Panc1 (cell line): ENCODE data around the gene CKLF. TPM values are rescaled to one million over a fixed set of nuclear protein-coding genes. Genes with fewer than 3 reads are reported as not detected.

ENCODE experiments used
- ATAC-seq: fragments of 200-7000 bp; cut with Tn5 transposase; 2 replicates; pipeline ENCODE4 v1.9.1; 2020; ENCODE audit warnings: mild to moderate bottlenecking, moderate library complexity
- BruUV-seq: library from RNA; stranded (reverse); fragments of 400-500 nt; replicated peaks from 2 replicates; lab custom pipeline; 2021; lab: Mats Ljungman, UMichigan
- CTCF ChIA-PET: fragments of 300-600 bp; sonication (Branson Sonifier 250); formaldehyde crosslinking; loops from one replicate; lab custom pipeline; 2022; ENCODE audit warnings: antibody characterized with exemption; lab: Charles Lee
- POLR2A ChIA-PET: fragments of 300-600 bp; sonication (Branson Sonifier 250); formaldehyde crosslinking; loops from one replicate; lab custom pipeline; 2022; ENCODE audit warnings: antibody characterized with exemption; lab: Charles Lee
- DNase-seq: peaks from one replicate; pipeline ENCODE4 v3.0.0-alpha.2; 2010; ENCODE audit warnings: low read depth, low spot score
- H3K27ac ChIP-seq: 2 replicates; pipeline ENCODE4 v1.5.1; 2011; ENCODE audit warnings: mild to moderate bottlenecking, low read length, inconsistent platforms
- H3K27me3 ChIP-seq: fragments of 200-500 bp; sonication (Bioruptor generic); 2 replicates; pipeline ENCODE4 v1.6.0; 2014; ENCODE audit warnings: low read length, inconsistent platforms; ENCODE audit not compliant: control insufficient read depth, insufficient read depth
- H3K36me3 ChIP-seq: fragments of 200-500 bp; sonication (Bioruptor generic); 2 replicates; pipeline ENCODE4 v1.5.1; 2014; ENCODE audit warnings: inconsistent platforms, mild to moderate bottlenecking, low read length, moderate library complexity; ENCODE audit not compliant: control insufficient read depth, insufficient read depth
- H3K4me1 ChIP-seq: 2 replicates; pipeline ENCODE4 v1.5.1; 2011; ENCODE audit warnings: inconsistent platforms, mild to moderate bottlenecking, low read length, moderate library complexity; ENCODE audit not compliant: control insufficient read depth, insufficient read depth
- H3K4me3 ChIP-seq, 2 experiments: 2 replicates each; pipeline ENCODE4 v1.5.1; 2011 to 2012; ENCODE audit warnings: low read depth in 2 of 2, low read length in 2 of 2, mild to moderate bottlenecking in 2 of 2, inconsistent platforms in 1 of 2, moderate library complexity in 1 of 2
- H3K9me3 ChIP-seq: fragments of 200-500 bp; sonication (Bioruptor generic); 2 replicates; pipeline ENCODE4 v1.5.1; 2014; ENCODE audit warnings: low read depth, mild to moderate bottlenecking, inconsistent platforms, low read length, moderate library complexity; ENCODE audit not compliant: control insufficient read depth, insufficient read depth
- POLR2AphosphoS5 ChIP-seq: IDR thresholded peaks from 2 replicates; pipeline ENCODE4 v1.6.1; 2012; ENCODE audit warnings: mild to moderate bottlenecking, low read depth, low read length, moderate library complexity
- SIN3A ChIP-seq: IDR thresholded peaks from 2 replicates; pipeline ENCODE4 v1.6.1; 2012; ENCODE audit warnings: low read depth, mild to moderate bottlenecking, low read length, moderate library complexity, borderline replicate concordance; ENCODE audit not compliant: insufficient read depth
- TCF7L2 ChIP-seq: IDR thresholded peaks from 2 replicates; pipeline ENCODE4 v1.6.1; 2011; ENCODE audit warnings: mild to moderate bottlenecking, low read depth, low read length, inconsistent platforms
- in situ Hi-C: cut with HindIII; loops from 2 replicates; pipeline ENCODE4 v1.10.0; 2016; ENCODE audit warnings: low sequenced_read_pairs, low pct_unique_long_range_greater_than_20kb
- intact Hi-C: fragments of 100-400 bp; cut with micrococcal nuclease; formaldehyde crosslinking; loops from one replicate; pipeline ENCODE4 v1.10.0; 2022; ENCODE audit not compliant: unreplicated experiment
- total RNA-seq: library from RNA; stranded (reverse); gene quantifications from one replicate; pipeline ENCODE4 v1.2.1, GENCODE V29; 2021; ENCODE audit not compliant: unreplicated experiment
- TF ChIP-seq, protein P1 (sequence below), 2 experiments: IDR thresholded peaks; 2 replicates each; pipeline ENCODE4 v1.6.1; 2011 to 2012; ENCODE audit warnings: low read depth in 2 of 2, control low read depth in 1 of 2, low read length in 1 of 2, mild to moderate bottlenecking in 1 of 2, moderate library complexity in 1 of 2; ENCODE audit not compliant: insufficient read depth in 1 of 2
- TF ChIP-seq, protein P2 (sequence below): fragments of 450-650 bp; IDR thresholded peaks from 2 replicates; pipeline ENCODE4 v1.5.1; 2017; ENCODE audit warnings: mild to moderate bottlenecking

The CKLF gene
- total RNA-seq, 1 experiment from 2014 or later: 88.1 TPM

DNA sequence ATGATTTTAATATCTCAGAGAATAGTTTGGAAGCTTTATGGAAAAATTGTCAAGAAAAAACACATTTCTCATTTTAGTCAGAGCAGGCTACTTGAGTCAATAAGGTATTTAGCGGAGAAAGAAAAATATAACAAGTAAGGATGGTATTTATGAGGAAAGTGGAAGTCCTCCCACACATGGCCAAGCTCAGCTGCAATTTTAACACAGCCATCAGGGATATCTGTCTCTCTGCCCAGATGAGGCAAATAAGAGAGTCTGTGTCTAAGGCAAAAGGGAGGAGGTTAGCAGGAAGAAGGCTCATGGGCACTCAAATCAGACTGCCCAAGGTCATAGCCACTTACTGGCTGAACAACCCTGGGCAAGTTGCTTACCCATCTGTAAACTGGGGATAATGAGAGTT, 21.7 kb downstream of the CKLF start:
- no peaks in the 10 kb centered on the region for H3K36me3 ChIP-seq
- ChIA-PET CTCF (no interaction called here), POLR2A (no interaction called here)
- no peaks in the 10 kb centered on the region for H3K27me3 ChIP-seq
- DNase-seq: no peak
- intact Hi-C loops: no loop called here
- BruUV-seq: no TSS peak
- no peak overlapping the region for H3K27ac ChIP-seq
- in situ Hi-C loops: no loop called here
- TF ChIP-seq SIN3A (no peak), TCF7L2 (no peak), POLR2AphosphoS5 (no peak)
- TF ChIP-seq, protein P1, sequence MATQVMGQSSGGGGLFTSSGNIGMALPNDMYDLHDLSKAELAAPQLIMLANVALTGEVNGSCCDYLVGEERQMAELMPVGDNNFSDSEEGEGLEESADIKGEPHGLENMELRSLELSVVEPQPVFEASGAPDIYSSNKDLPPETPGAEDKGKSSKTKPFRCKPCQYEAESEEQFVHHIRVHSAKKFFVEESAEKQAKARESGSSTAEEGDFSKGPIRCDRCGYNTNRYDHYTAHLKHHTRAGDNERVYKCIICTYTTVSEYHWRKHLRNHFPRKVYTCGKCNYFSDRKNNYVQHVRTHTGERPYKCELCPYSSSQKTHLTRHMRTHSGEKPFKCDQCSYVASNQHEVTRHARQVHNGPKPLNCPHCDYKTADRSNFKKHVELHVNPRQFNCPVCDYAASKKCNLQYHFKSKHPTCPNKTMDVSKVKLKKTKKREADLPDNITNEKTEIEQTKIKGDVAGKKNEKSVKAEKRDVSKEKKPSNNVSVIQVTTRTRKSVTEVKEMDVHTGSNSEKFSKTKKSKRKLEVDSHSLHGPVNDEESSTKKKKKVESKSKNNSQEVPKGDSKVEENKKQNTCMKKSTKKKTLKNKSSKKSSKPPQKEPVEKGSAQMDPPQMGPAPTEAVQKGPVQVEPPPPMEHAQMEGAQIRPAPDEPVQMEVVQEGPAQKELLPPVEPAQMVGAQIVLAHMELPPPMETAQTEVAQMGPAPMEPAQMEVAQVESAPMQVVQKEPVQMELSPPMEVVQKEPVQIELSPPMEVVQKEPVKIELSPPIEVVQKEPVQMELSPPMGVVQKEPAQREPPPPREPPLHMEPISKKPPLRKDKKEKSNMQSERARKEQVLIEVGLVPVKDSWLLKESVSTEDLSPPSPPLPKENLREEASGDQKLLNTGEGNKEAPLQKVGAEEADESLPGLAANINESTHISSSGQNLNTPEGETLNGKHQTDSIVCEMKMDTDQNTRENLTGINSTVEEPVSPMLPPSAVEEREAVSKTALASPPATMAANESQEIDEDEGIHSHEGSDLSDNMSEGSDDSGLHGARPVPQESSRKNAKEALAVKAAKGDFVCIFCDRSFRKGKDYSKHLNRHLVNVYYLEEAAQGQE (IDR thresholded peaks at IDR 0.05; ENCODE audit: insufficient read depth in 1 of 2, low read depth in 2 of 2, low read length in 1 of 2): no peak
- TF ChIP-seq, protein P2, sequence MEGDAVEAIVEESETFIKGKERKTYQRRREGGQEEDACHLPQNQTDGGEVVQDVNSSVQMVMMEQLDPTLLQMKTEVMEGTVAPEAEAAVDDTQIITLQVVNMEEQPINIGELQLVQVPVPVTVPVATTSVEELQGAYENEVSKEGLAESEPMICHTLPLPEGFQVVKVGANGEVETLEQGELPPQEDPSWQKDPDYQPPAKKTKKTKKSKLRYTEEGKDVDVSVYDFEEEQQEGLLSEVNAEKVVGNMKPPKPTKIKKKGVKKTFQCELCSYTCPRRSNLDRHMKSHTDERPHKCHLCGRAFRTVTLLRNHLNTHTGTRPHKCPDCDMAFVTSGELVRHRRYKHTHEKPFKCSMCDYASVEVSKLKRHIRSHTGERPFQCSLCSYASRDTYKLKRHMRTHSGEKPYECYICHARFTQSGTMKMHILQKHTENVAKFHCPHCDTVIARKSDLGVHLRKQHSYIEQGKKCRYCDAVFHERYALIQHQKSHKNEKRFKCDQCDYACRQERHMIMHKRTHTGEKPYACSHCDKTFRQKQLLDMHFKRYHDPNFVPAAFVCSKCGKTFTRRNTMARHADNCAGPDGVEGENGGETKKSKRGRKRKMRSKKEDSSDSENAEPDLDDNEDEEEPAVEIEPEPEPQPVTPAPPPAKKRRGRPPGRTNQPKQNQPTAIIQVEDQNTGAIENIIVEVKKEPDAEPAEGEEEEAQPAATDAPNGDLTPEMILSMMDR: no peak
- no peak overlapping the region for H3K4me3 ChIP-seq
- no peaks in the 10 kb centered on the region for H3K9me3 ChIP-seq
- no peaks in the 10 kb centered on the region; the same call in 1 of the 2 replicates for H3K4me1 ChIP-seq
- no peak for ATAC-seq

DNA sequence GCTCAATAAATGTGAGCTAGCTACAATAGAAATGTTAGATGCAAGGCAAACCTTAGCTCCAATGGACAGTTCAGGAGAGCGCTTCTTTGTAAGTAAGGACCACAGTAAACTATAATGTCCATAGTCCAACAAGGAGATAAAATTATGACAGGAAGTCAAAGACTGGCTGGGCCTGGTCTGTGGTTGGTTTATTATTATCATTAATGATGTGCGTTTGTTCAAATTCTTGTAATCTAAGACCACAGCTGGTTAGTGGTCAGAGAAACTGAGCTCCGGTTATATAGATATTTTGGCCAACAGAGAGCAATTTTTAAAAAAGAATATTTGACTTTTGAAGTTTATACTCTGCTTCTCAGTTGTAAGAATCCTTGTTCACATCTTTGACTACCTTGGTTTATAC, 22.2 kb downstream of the CKLF start:
- in situ Hi-C loops: no loop called here
- CTCF ChIA-PET: no interaction called here
- DNase-seq (no peak), ATAC-seq (no peak)
- intact Hi-C loops: no loop called here
- no peak for TF ChIP-seq TCF7L2
- no peak for TF ChIP-seq SIN3A
- TF ChIP-seq, protein P1 (IDR thresholded peaks at IDR 0.05; ENCODE audit: insufficient read depth in 1 of 2, low read depth in 2 of 2, low read length in 1 of 2): no peak
- no peak for TF ChIP-seq POLR2AphosphoS5
- TF ChIP-seq, protein P2: no peak
- POLR2A ChIA-PET: no interaction called here
- Histone ChIP-seq H3K9me3 (no peaks in the 10 kb centered on the region), H3K36me3 (no peaks in the 10 kb centered on the region), H3K4me3 (no peak overlapping the region), H3K27ac (no peak overlapping the region), H3K27me3 (no peaks in the 10 kb centered on the region), H3K4me1 (no peaks in the 10 kb centered on the region; the same call in 1 of the 2 replicates)
- BruUV-seq: no TSS peak
